Measurements from ENCODE around the gene SEMA3D.

DNA sequence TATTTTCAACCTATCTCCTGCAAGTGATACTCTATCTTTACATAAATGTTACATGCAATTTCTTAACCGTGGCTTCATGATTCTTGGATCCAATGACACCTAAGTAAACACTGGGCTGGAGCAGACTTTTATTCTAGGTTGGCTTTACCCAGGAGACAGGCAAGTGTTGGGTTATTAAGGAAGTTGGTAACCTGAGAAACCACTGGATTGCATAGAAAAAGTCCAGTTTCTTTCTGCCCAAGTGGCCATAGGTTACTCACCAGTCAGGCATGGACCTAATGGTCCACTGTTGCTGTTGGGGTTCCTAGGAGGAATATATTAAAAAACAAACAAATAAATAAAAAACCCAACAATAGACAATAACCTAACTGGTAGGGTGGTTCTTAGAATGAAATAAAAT lies 112.8 kb downstream of the SEMA3D start:
- TF ChIP-seq, protein P1, sequence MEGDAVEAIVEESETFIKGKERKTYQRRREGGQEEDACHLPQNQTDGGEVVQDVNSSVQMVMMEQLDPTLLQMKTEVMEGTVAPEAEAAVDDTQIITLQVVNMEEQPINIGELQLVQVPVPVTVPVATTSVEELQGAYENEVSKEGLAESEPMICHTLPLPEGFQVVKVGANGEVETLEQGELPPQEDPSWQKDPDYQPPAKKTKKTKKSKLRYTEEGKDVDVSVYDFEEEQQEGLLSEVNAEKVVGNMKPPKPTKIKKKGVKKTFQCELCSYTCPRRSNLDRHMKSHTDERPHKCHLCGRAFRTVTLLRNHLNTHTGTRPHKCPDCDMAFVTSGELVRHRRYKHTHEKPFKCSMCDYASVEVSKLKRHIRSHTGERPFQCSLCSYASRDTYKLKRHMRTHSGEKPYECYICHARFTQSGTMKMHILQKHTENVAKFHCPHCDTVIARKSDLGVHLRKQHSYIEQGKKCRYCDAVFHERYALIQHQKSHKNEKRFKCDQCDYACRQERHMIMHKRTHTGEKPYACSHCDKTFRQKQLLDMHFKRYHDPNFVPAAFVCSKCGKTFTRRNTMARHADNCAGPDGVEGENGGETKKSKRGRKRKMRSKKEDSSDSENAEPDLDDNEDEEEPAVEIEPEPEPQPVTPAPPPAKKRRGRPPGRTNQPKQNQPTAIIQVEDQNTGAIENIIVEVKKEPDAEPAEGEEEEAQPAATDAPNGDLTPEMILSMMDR (conservative IDR thresholded peaks at IDR 0.05; ENCODE audit: low read depth, low read length), result no peak
- no peak for TF ChIP-seq POLR2A (IDR thresholded peaks at IDR 0.05; ENCODE audit: low read depth, low read length)
- TF ChIP-seq SMC3 (IDR thresholded peaks at IDR 0.05; ENCODE audit: low read depth, low read length), result no peak
- no peak for TF ChIP-seq CEBPB (IDR thresholded peaks at IDR 0.05; ENCODE audit: low read depth, low read length)
- no peak for TF ChIP-seq RFX5 (IDR thresholded peaks at IDR 0.05; ENCODE audit: low read depth, low read length)
- TF ChIP-seq, protein P2, sequence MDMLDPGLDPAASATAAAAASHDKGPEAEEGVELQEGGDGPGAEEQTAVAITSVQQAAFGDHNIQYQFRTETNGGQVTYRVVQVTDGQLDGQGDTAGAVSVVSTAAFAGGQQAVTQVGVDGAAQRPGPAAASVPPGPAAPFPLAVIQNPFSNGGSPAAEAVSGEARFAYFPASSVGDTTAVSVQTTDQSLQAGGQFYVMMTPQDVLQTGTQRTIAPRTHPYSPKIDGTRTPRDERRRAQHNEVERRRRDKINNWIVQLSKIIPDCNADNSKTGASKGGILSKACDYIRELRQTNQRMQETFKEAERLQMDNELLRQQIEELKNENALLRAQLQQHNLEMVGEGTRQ (IDR thresholded peaks at IDR 0.05; ENCODE audit: low read depth, low read length), result no peak
- TF ChIP-seq MAFK (IDR thresholded peaks at IDR 0.05; ENCODE audit: low read depth, low read length), result no peak
